Neural progenitor cell (in vitro differentiated cells): ENCODE measurements around the gene CFAP74.

Source experiments
- CTCF ChIP-seq: fragments of 200-600 bp; sonication (generic); IDR thresholded peaks from 2 replicates; pipeline ENCODE4 v1.5.1; 2017; ENCODE audit warnings: antibody characterized with exemption, mild to moderate bottlenecking
- EZH2phosphoT487 ChIP-seq: fragments of 200-600 bp; sonication (generic); IDR thresholded peaks from 2 replicates; pipeline ENCODE4 v1.6.1; 2017; ENCODE audit warnings: antibody characterized with exemption

- no peak for TF ChIP-seq CTCF
- no peak for TF ChIP-seq EZH2phosphoT487
Measured at GRCh38 chr1:1945782-1946393, 57.7 kb downstream of the CFAP74 start.
